GM12875 (cell line): ENCODE results near the gene SLC2A4.
A peak's percentile ranks its signal among the peaks of the same experiment; 100 is the strongest.

Experiments
- H3K4me3 ChIP-seq: one replicate; pipeline ENCODE4 v1.5.1; 2011; ENCODE audit warnings: low read depth, low read length, control low read depth
- TF ChIP-seq, protein P1 (sequence below): IDR thresholded peaks from 2 replicates; pipeline ENCODE4 v1.5.1; 2011; ENCODE audit warnings: low read depth, mild to moderate bottlenecking, control low read depth, inconsistent platforms, low read length, moderate library complexity, borderline replicate concordance; ENCODE audit not compliant: insufficient read depth

Gene SLC2A4

DNA sequence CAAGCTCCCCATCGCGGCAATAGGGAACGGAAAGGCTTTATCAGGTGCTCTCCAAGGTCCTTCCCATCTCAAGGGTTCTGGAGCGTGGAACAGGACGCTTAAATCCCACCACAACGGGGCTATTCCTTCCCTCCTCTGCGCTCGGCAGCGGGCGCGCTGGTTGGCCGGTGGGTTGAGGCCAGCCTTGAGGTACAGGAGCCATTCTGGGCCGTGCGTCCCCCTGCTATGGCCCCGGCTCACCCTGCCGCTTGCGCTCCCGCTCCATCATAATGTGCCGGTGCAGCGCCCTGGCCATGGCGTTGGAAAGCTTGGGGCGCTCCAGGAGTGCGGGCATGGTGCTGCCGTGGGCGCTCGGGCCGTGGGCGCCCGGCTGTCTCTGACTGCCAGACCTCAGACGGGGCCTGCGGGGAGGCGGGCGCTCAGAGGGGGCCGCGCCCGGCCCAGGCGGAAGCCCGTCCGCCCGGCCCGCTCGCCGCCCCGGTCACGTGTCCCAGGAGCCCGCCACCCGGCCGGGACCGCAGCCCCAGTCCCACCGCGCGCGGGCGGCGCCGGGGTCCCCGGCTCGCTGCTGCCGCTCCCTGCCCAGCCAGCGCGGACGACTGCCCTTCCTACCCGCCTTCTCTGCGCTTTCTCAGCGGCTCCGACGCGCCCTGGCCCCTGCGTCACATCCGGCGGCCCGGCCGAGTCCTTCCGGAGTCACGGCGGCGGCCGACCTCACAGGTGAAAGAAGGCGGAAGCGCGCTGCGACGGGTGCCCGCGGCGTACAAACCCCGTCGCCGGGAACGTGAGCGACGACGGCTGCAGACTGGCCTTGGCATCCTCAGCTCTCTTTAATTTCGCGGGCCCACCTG is 33.4 kb downstream of the SLC2A4 start, which contains the start of gene GPS2:
GPS2 (minus strand) TSS at position 642 of the 851 bp plus-strand sequence; CDS start at position 334, 308 bp downstream.
- TF ChIP-seq, protein P1, sequence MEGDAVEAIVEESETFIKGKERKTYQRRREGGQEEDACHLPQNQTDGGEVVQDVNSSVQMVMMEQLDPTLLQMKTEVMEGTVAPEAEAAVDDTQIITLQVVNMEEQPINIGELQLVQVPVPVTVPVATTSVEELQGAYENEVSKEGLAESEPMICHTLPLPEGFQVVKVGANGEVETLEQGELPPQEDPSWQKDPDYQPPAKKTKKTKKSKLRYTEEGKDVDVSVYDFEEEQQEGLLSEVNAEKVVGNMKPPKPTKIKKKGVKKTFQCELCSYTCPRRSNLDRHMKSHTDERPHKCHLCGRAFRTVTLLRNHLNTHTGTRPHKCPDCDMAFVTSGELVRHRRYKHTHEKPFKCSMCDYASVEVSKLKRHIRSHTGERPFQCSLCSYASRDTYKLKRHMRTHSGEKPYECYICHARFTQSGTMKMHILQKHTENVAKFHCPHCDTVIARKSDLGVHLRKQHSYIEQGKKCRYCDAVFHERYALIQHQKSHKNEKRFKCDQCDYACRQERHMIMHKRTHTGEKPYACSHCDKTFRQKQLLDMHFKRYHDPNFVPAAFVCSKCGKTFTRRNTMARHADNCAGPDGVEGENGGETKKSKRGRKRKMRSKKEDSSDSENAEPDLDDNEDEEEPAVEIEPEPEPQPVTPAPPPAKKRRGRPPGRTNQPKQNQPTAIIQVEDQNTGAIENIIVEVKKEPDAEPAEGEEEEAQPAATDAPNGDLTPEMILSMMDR, result no peak
- H3K4me3 ChIP-seq, result peak within 1 kb of the TSS; percentile 87

DNA sequence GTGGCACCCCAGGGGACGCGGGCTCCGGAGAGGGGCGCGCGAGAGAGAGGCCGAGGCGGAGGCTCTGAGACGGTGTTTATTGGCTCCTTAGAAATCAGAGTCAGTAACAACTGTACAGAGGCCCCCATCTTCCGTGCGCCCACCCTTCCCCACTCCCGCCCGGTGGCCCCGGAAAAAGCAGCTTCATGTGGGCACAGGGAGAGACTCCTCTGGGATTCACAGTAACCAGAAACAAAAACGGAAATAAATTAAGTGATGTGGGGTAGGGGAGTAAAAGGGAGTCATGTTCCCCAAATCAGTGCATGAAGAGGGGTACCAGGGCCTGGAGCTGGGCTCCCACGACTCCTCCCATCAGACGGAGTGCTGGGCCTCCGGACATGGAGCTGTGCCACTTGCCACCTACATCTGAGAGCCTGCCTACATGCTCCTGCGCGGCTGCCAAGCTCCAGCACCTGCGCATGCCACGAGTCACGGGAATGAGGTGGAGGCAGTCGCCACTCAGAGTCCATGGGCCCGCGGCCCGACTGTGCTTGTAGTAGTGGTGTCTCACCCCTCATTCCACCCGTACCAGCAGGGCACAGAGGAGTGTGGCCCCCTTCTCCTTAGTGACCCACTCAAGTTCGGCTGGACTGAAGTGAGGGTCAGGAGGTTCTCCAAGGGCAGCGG is 34.2 kb downstream of the SLC2A4 start:
- peak overlapping the region; percentile 87 for H3K4me3 ChIP-seq
- TF ChIP-seq, protein P1, result no peak

DNA sequence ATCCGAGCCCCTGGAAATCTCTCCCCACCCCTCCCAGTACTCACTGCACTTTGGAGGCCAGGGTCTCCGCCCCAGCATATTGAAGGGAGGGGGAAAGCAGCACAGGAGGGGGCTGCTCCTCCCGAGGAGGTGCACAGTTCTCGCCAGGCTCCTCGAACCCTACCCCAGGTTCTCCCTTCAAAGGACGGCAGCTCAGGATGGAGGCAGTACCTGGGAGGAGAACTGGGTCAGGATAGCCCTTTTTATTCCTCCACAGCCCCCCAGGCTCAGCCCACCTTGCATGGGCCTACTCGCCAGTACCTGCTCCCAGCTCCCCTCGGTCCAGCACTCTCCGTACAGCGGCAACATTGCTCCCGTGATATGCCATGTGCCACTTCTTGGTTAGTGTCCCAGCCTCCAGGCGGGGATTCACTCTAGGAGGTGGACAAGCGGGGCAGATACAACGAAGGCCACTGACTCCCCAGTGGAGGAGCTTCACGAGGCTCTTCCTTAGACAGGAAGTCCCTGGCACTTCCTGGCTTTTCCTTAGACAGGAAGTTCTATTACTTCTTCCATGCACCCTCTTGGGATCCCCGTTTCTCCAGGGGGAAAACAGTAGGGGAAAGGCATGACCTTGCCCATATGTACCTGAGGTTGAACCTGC is 35.8 kb downstream of the SLC2A4 start:
- TF ChIP-seq, protein P1, result no peak
- H3K4me3 ChIP-seq, result no peak overlapping the region

DNA sequence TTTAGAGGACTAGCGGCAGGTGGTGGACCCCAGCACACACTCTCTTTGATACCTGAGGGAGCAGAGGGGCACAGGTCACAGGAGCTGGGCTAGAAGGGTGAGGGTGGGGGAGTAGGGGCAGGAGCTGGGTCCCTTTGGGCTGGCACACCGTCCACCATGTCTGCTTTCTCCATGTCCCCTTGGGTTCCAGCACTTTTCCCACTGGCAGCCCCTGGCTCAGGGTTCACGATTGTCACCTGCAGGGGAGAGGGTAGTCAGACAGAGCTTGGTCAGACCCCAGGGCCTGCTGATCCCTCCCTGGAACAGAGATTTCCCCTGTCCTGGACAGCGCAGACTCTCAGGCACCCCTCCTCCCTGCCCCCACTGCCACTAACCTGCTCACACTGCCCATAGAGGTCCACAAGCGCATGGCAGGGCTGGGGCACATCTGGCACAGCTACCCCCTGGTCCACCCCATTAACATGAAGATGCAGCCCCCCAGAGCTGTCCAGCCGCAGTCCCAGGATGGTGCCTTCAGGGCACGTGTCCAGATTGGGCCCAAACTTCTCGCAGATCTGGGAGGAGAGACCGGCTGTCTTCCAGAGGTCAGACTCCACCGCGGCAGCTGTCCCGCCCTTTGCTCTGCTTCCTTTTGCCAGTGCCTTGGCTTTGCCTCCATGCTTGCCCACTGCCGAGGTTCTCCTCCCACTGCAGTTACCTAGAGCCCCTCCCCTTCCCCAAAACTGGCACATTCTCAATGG is 36.8 kb downstream of the SLC2A4 start:
- H3K4me3 ChIP-seq, result no peak overlapping the region
- TF ChIP-seq, protein P1, result no peak

DNA sequence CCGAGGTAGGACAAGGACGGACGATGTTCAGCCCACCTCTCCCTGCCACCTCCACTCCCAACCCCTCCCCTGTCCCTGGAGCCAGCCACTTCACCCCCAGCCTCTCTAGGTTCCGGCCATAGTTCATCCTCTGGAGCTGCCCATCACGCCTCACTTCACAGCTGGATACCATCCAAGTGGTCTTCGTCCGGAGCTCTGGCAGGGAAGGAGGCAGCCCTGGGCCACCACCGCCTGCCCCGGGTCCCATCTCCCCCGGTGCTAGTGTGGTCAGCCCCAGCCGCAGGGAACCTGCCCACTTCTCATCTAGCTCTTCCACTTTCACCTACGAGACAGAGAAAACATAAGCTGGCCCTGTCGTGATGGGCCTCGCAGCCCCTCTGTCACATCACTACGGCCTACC is 39.9 kb downstream of the SLC2A4 start:
- TF ChIP-seq, protein P1, result no peak

DNA sequence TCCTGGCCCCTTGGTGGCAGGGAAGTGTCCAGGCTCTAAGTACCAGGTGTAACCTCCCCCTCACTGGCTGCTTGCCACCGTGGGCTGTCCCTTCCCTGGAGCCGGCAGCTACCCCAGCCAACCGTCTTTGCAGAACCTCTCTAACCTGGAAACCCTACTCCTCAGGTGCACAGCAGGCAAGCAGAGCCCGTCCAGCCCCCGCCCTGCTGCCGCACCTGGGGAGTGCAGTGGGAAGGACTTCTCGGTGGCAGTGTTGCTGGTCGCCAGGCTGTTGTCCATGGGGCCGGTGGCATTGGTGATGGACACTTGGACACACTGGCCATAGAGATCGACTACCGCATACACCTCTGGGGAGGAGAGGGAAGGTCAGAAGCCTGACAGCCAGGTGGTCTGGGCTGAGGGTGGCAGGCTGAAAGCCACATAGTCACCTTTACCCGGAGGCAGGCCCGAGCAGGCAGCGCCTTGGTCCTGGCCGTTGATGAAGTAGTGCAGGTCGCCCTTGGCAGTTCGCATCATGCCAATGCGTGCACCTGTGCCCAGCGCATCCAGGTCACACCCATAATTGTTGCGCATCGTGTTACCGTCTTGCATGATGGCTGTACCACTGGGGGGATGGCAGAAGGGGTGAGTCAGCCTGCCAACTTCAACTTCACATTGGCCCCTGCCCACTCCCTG is 41.1 kb downstream of the SLC2A4 start:
- H3K4me3 ChIP-seq, result no peak overlapping the region
- TF ChIP-seq, protein P1, result no peak

More for the DNA sequence above, 39.9 kb downstream of the SLC2A4 start:
- no peak overlapping the region for H3K4me3 ChIP-seq
